H9 (cell line): ENCODE data around the gene DMTF1. TPM values are rescaled to one million over a fixed set of nuclear protein-coding genes. Genes with fewer than 3 reads are reported as not detected.

Experiments
- DNase-seq: peaks from one replicate; pipeline ENCODE4 v3.0.0-alpha.2; 2017
- H2AFZ ChIP-seq: one replicate; pipeline ENCODE4 v1.6.1; 2013; ENCODE audit warnings: mild to moderate bottlenecking, low read length, control low read depth, moderate library complexity
- H2AK5ac ChIP-seq: 2 replicates; pipeline ENCODE4 v1.6.1; 2013; ENCODE audit warnings: low read length, control low read depth, mixed read lengths; ENCODE audit not compliant: insufficient read length
- H2BK120ac ChIP-seq: one replicate; pipeline ENCODE4 v1.6.1; 2013; ENCODE audit warnings: low read depth, mild to moderate bottlenecking, low read length, control low read depth, inconsistent platforms; ENCODE audit not compliant: poor library complexity, severe bottlenecking
- H2BK12ac ChIP-seq: 2 replicates; pipeline ENCODE4 v1.6.1; 2013; ENCODE audit warnings: low read length, control low read depth, mixed read lengths, low read depth; ENCODE audit not compliant: insufficient read length
- H2BK15ac ChIP-seq: 2 replicates; pipeline ENCODE4 v1.6.1; 2013; ENCODE audit warnings: low read depth, low read length, control low read depth
- H2BK20ac ChIP-seq: one replicate; pipeline ENCODE4 v1.6.1; 2013; ENCODE audit warnings: low read depth, mild to moderate bottlenecking, low read length, control low read depth, inconsistent platforms; ENCODE audit not compliant: poor library complexity, severe bottlenecking
- H2BK5ac ChIP-seq: 2 replicates; pipeline ENCODE4 v1.6.1; 2013; ENCODE audit warnings: low read length, control low read depth, mixed read lengths; ENCODE audit not compliant: insufficient read length
- H3K14ac ChIP-seq: 2 replicates; pipeline ENCODE4 v1.6.1; 2013; ENCODE audit warnings: low read length, control low read depth; ENCODE audit not compliant: insufficient read depth
- H3K18ac ChIP-seq: 2 replicates; pipeline ENCODE4 v1.6.1; 2013; ENCODE audit warnings: low read depth, mild to moderate bottlenecking, mixed read lengths, low read length, control low read depth; ENCODE audit not compliant: insufficient read length
- H3K23ac ChIP-seq: 2 replicates; pipeline ENCODE4 v1.6.1; 2013; ENCODE audit warnings: low read length, control low read depth, mixed read lengths, low read depth; ENCODE audit not compliant: insufficient read length
- H3K23me2 ChIP-seq: 2 replicates; pipeline ENCODE4 v1.6.1; 2013; ENCODE audit warnings: low read depth, mild to moderate bottlenecking, mixed read lengths, low read length, control low read depth; ENCODE audit not compliant: insufficient read length, poor library complexity, severe bottlenecking
- H3K27ac ChIP-seq: 2 replicates; pipeline ENCODE4 v1.5.1; 2013; ENCODE audit warnings: low read length, control low read depth, mixed read lengths, low read depth; ENCODE audit not compliant: insufficient read length
- H3K27me3 ChIP-seq: 2 replicates; pipeline ENCODE4 v1.6.1; 2013; ENCODE audit warnings: low read length, control low read depth, inconsistent platforms; ENCODE audit not compliant: insufficient read depth
- H3K4ac ChIP-seq: 2 replicates; pipeline ENCODE4 v1.6.1; 2013; ENCODE audit warnings: low read depth, mild to moderate bottlenecking, control low read depth, inconsistent platforms, low read length, moderate library complexity
- H3K4me1 ChIP-seq: 2 replicates; pipeline ENCODE4 v1.6.1; 2013; ENCODE audit warnings: low read length, control low read depth, inconsistent platforms; ENCODE audit not compliant: insufficient read depth
- H3K4me2 ChIP-seq: 2 replicates; pipeline ENCODE4 v1.6.1; 2013; ENCODE audit warnings: low read length, control low read depth, mixed read lengths; ENCODE audit not compliant: insufficient read length, insufficient read depth
- H3K56ac ChIP-seq: 2 replicates; pipeline ENCODE4 v1.6.1; 2013; ENCODE audit warnings: low read depth, mild to moderate bottlenecking, mixed read lengths, low read length, control low read depth; ENCODE audit not compliant: insufficient read length
- H3K79me1 ChIP-seq: 2 replicates; pipeline ENCODE4 v1.6.1; 2013; ENCODE audit warnings: low read depth, mild to moderate bottlenecking, moderate library complexity, low read length, control low read depth, inconsistent platforms; ENCODE audit not compliant: insufficient read depth, poor library complexity, severe bottlenecking
- H3K79me2 ChIP-seq: 2 replicates; pipeline ENCODE4 v1.6.1; 2013; ENCODE audit warnings: low read length, control low read depth, inconsistent platforms; ENCODE audit not compliant: insufficient read depth
- H3K9ac ChIP-seq: 2 replicates; pipeline ENCODE4 v1.6.1; 2013; ENCODE audit warnings: low read length, control low read depth, mixed read lengths; ENCODE audit not compliant: insufficient read length; ENCODE audit errors: extremely low read depth
- H3K9me3 ChIP-seq: one replicate; pipeline ENCODE4 v1.6.1; 2013; ENCODE audit warnings: low read depth, low read length, inconsistent platforms; ENCODE audit not compliant: control insufficient read depth
- H3T11ph ChIP-seq: one replicate; pipeline ENCODE4 v1.6.1; 2013; ENCODE audit warnings: mild to moderate bottlenecking, low read length, control low read depth, inconsistent platforms
- H4K20me1 ChIP-seq: one replicate; pipeline ENCODE4 v1.6.1; 2013; ENCODE audit not compliant: control insufficient read depth, insufficient read length, insufficient read depth
- H4K5ac ChIP-seq: 2 replicates; pipeline ENCODE4 v1.6.1; 2013; ENCODE audit warnings: low read depth, mild to moderate bottlenecking, mixed read lengths, low read length, control low read depth; ENCODE audit not compliant: insufficient read length
- H4K8ac ChIP-seq: replicated peaks from 2 replicates; pipeline ENCODE4 v1.6.1; 2013; ENCODE audit warnings: low read length, control low read depth, mixed read lengths, low read depth; ENCODE audit not compliant: insufficient read length
- H4K91ac ChIP-seq: 2 replicates; pipeline ENCODE4 v1.6.1; 2013; ENCODE audit warnings: low read depth, mild to moderate bottlenecking, moderate library complexity, mixed read lengths, low read length, control low read depth; ENCODE audit not compliant: insufficient read length
- H3K27ac Mint-ChIP-seq, 3 experiments: 2 replicates in 2 of 3; 3 replicates in 1 of 3; pipeline ENCODE4 v1.8.0; 2020 to 2021; ENCODE audit warnings: mixed read lengths in 3 of 3, mild to moderate bottlenecking in 1 of 3, moderate library complexity in 1 of 3
- H3K27me3 Mint-ChIP-seq: 2 replicates; pipeline ENCODE4 v1.8.0; 2021; ENCODE audit warnings: low read depth, mild to moderate bottlenecking, moderate library complexity, mixed read lengths
- H3K36me3 Mint-ChIP-seq, 3 experiments: 2 replicates in 2 of 3; 3 replicates in 1 of 3; pipeline ENCODE4 v1.8.0; 2020 to 2021; ENCODE audit warnings: low read depth in 3 of 3, mixed read lengths in 3 of 3; ENCODE audit not compliant: insufficient read depth in 1 of 3
- H3K4me1 Mint-ChIP-seq, 2 experiments: 2 replicates each; pipeline ENCODE4 v1.8.0; 2020; ENCODE audit warnings: mixed read lengths in 2 of 2
- H3K4me3 Mint-ChIP-seq, 2 experiments: 2 replicates in 1 of 2; 3 replicates in 1 of 2; pipeline ENCODE4 v1.8.0; 2020 to 2021; ENCODE audit warnings: mild to moderate bottlenecking in 2 of 2, mixed read lengths in 2 of 2, moderate library complexity in 1 of 2
- H3K9me3 Mint-ChIP-seq, 2 experiments: 2 replicates in 1 of 2; 3 replicates in 1 of 2; pipeline ENCODE4 v1.8.0; 2020; ENCODE audit warnings: mild to moderate bottlenecking in 2 of 2, mixed read lengths in 2 of 2, moderate library complexity in 1 of 2
- WGBS: extraction: QIAGEN DNeasy Blood & Tissue Kit; methylation state at CpG from one replicate; pipeline ENCODE4 v1.1.7; 2013; ENCODE audit warnings: missing lambda C conversion rate, low lambda C conversion rate, mixed read lengths; ENCODE audit not compliant: insufficient read length; ENCODE audit errors: extremely low coverage; 5-methylcytosine and 5-hydroxymethylcytosine counted together
- total RNA-seq: library from RNA; stranded (reverse); gene quantifications from 2 replicates; pipeline ENCODE4 v1.2.1, GENCODE V29; 2021
- TF ChIP-seq, protein P1 (sequence below): fragments of 200-600 bp; sonication (generic); conservative IDR thresholded peaks from 3 replicates; pipeline ENCODE4 v1.8.0; 2021; ENCODE audit warnings: antibody characterized with exemption, mild to moderate bottlenecking

DMTF1 gene
- total RNA-seq, 1 experiment from 2014 or later = 111 TPM

DNA sequence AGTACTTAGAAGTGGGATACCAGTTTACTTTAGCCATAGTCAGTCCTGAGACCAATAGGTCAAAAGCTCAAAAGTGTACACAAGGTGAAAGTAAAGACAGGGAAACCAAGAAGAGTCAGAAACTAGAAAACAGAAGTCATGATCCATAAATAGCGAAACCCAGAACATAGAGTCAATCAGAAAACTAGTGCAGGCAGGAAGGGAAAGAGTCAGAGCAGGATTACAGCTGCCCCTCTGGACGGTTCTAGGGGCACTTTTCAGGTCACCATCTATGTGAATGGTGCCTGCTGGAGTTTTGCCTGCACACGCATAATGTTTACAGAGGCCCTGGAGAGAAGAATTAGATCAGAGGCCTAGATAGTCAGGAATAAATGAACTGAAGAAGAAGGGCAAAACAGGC is 22.4 kb upstream of the DMTF1 start:
- Histone ChIP-seq H3K23ac (no peak overlapping the region), H4K20me1 (no peaks in the 10 kb centered on the region), H2BK20ac (no peak overlapping the region), H4K5ac (no peak overlapping the region), H3K27ac (no peak overlapping the region), H4K8ac (no peak overlapping the region), H2AK5ac (no peak overlapping the region), H3K23me2 (no peaks in the 10 kb centered on the region), H4K91ac (no peak overlapping the region), H3K27me3 (no peaks in the 10 kb centered on the region), H3K4ac (no peak overlapping the region), H3K18ac (no peak overlapping the region), H2BK120ac (no peak overlapping the region), H3T11ph (no peak overlapping the region), H2BK12ac (no peak overlapping the region), H2BK15ac (no peak overlapping the region), H3K9ac (no peak overlapping the region), H3K4me1 (peaks cover 6% of the 10 kb centered on the region; the same call in 1 of the 2 replicates), H2BK5ac (no peak overlapping the region), H3K4me2 (no peak overlapping the region), H3K56ac (no peak overlapping the region), H2AFZ (no peak overlapping the region), H3K79me2 (no peaks in the 10 kb centered on the region), H3K79me1 (no peaks in the 10 kb centered on the region), H3K14ac (no peak overlapping the region), H3K9me3 (no peaks in the 10 kb centered on the region)
- TF ChIP-seq, protein P1, sequence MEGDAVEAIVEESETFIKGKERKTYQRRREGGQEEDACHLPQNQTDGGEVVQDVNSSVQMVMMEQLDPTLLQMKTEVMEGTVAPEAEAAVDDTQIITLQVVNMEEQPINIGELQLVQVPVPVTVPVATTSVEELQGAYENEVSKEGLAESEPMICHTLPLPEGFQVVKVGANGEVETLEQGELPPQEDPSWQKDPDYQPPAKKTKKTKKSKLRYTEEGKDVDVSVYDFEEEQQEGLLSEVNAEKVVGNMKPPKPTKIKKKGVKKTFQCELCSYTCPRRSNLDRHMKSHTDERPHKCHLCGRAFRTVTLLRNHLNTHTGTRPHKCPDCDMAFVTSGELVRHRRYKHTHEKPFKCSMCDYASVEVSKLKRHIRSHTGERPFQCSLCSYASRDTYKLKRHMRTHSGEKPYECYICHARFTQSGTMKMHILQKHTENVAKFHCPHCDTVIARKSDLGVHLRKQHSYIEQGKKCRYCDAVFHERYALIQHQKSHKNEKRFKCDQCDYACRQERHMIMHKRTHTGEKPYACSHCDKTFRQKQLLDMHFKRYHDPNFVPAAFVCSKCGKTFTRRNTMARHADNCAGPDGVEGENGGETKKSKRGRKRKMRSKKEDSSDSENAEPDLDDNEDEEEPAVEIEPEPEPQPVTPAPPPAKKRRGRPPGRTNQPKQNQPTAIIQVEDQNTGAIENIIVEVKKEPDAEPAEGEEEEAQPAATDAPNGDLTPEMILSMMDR = no peak
- H3K4me3 Mint-ChIP-seq = no peak overlapping the region; a peak in 1 of 5 replicates
- no peaks in the 10 kb centered on the region for H3K9me3 Mint-ChIP-seq
- H3K36me3 Mint-ChIP-seq = no peaks in the 10 kb centered on the region; a peak in 1 of 7 replicates
- WGBS = no CpG with 5 or more reads among the region's 3 CpGs
- H3K4me1 Mint-ChIP-seq = peaks cover 27 to 38% of the 10 kb centered on the region in 2 experiments
- H3K27ac Mint-ChIP-seq = peak overlapping the region in 2 of 3 experiments; percentile 68 to 77; a peak in 4 of 7 replicates
- DNase-seq = no peak
- no peaks in the 10 kb centered on the region for H3K27me3 Mint-ChIP-seq
